KMS-11 (cell line): Measurements from ENCODE around the gene ADD1.
"Not testable (repeated sequence)": the region's sequence is repeated elsewhere in the genome, so short reads cannot be mapped to it uniquely, and the experiment has no call there.

Experiments used
- H2AFZ ChIP-seq: fragments of 200-600 bp; sonication (generic); 2 replicates; pipeline ENCODE4 v1.6.1; 2016; ENCODE audit warnings: antibody characterized with exemption, mixed run types, low read depth
- H3K27ac ChIP-seq: fragments of 200-600 bp; sonication (generic); 2 replicates; pipeline ENCODE4 v1.6.1; 2016; ENCODE audit warnings: mild to moderate bottlenecking, mixed run types
- H3K27me3 ChIP-seq: fragments of 200-600 bp; sonication (generic); 2 replicates; pipeline ENCODE4 v1.6.1; 2017; ENCODE audit warnings: mild to moderate bottlenecking, low read depth, mixed run types, moderate library complexity; ENCODE audit not compliant: insufficient read depth
- H3K36me3 ChIP-seq: fragments of 200-600 bp; sonication (generic); 2 replicates; pipeline ENCODE4 v1.6.1; 2017; ENCODE audit warnings: mild to moderate bottlenecking, mixed run types; ENCODE audit not compliant: insufficient read depth
- H3K4me1 ChIP-seq: fragments of 200-600 bp; sonication (generic); 2 replicates; pipeline ENCODE4 v1.6.1; 2016; ENCODE audit warnings: mild to moderate bottlenecking, low read depth, mixed run types; ENCODE audit not compliant: poor library complexity, severe bottlenecking
- H3K4me2 ChIP-seq: fragments of 200-600 bp; sonication (generic); 2 replicates; pipeline ENCODE4 v1.7.0; 2016; ENCODE audit warnings: mild to moderate bottlenecking, mixed run types
- H3K4me3 ChIP-seq: fragments of 200-600 bp; sonication (generic); IDR thresholded peaks from 2 replicates; pipeline ENCODE4 v1.6.1; 2017; ENCODE audit warnings: low read depth, low read length, mixed read lengths; ENCODE audit not compliant: insufficient read depth
- H3K79me2 ChIP-seq: fragments of 200-600 bp; sonication (generic); 2 replicates; pipeline ENCODE4 v1.6.1; 2016; ENCODE audit warnings: low read depth, mixed run types; ENCODE audit not compliant: insufficient read depth
- H3K9ac ChIP-seq: fragments of 200-600 bp; sonication (generic); 2 replicates; pipeline ENCODE4 v1.6.1; 2016; ENCODE audit warnings: mild to moderate bottlenecking, mixed run types
- H4K20me1 ChIP-seq: fragments of 200-600 bp; sonication (generic); 2 replicates; pipeline ENCODE4 v1.6.1; 2016; ENCODE audit warnings: mild to moderate bottlenecking, mixed run types; ENCODE audit not compliant: insufficient read depth
- CTCF ChIP-seq: fragments of 200-600 bp; sonication (generic); conservative IDR thresholded peaks from 2 replicates; pipeline ENCODE4 v1.6.1; 2017; ENCODE audit warnings: low read depth, mild to moderate bottlenecking, antibody characterized with exemption, low read length, moderate library complexity, mixed read lengths

ADD1 gene

GRCh38 chr4:2911868-2912267 lies 68.2 kb downstream of the ADD1 start:
- H3K36me3 ChIP-seq: no peaks in the 10 kb centered on the region

GRCh38 chr4:2913168-2913567 lies 69.5 kb downstream of the ADD1 start:
- Histone ChIP-seq H2AFZ (no peak overlapping the region), H3K4me2 (no peak overlapping the region), H3K4me1 (no peaks in the 10 kb centered on the region), H4K20me1 (no peaks in the 10 kb centered on the region), H3K36me3 (no peaks in the 10 kb centered on the region), H3K4me3 (no peak overlapping the region), H3K79me2 (no peaks in the 10 kb centered on the region), H3K9ac (no peak overlapping the region), H3K27ac (no peak overlapping the region), H3K27me3 (no peaks in the 10 kb centered on the region)
- TF ChIP-seq CTCF: no peak

More at GRCh38 chr4:2911868-2912267, 68.2 kb downstream of the ADD1 start:
- H3K9ac ChIP-seq: no peak overlapping the region
- no peak for TF ChIP-seq CTCF
- H2AFZ ChIP-seq: no peak overlapping the region
- no peak overlapping the region for H3K4me3 ChIP-seq
- H4K20me1 ChIP-seq: no peaks in the 10 kb centered on the region
- no peaks in the 10 kb centered on the region for H3K4me1 ChIP-seq
- no peak overlapping the region for H3K27ac ChIP-seq
- no peak overlapping the region for H3K4me2 ChIP-seq
- no peaks in the 10 kb centered on the region for H3K79me2 ChIP-seq
- H3K27me3 ChIP-seq: no peaks in the 10 kb centered on the region

GRCh38 chr4:2914256-2915126 lies 70.8 kb downstream of the ADD1 start:
- no peaks in the 10 kb centered on the region for H3K4me1 ChIP-seq
- no peak overlapping the region for H3K27ac ChIP-seq
- no peak overlapping the region for H2AFZ ChIP-seq
- no peak overlapping the region for H3K9ac ChIP-seq
- no peaks in the 10 kb centered on the region for H3K27me3 ChIP-seq
- TF ChIP-seq CTCF: no peak
- H3K36me3 ChIP-seq: no peaks in the 10 kb centered on the region
- H3K4me3 ChIP-seq: no peak overlapping the region
- no peaks in the 10 kb centered on the region for H3K79me2 ChIP-seq
- no peak overlapping the region for H3K4me2 ChIP-seq
- H4K20me1 ChIP-seq: no peaks in the 10 kb centered on the region

GRCh38 chr4:2915789-2916188 lies 72.1 kb downstream of the ADD1 start:
- TF ChIP-seq CTCF: no peak
- Histone ChIP-seq H2AFZ (no peak overlapping the region), H4K20me1 (no peaks in the 10 kb centered on the region), H3K27ac (no peak overlapping the region), H3K4me1 (no peaks in the 10 kb centered on the region), H3K79me2 (no peaks in the 10 kb centered on the region), H3K27me3 (no peaks in the 10 kb centered on the region), H3K36me3 (no peaks in the 10 kb centered on the region), H3K4me3 (no peak overlapping the region), H3K9ac (no peak overlapping the region), H3K4me2 (no peak overlapping the region)

- H3K27me3 ChIP-seq, H3K4me3 ChIP-seq, H4K20me1 ChIP-seq, H2AFZ ChIP-seq, H3K4me1 ChIP-seq, H3K79me2 ChIP-seq, H3K36me3 ChIP-seq, H3K9ac ChIP-seq, H3K27ac ChIP-seq, H3K4me2 ChIP-seq: not testable (repeated sequence)
These were observed 73.1 kb downstream of the ADD1 start for GRCh38 chr4:2916696-2917095.

- H3K36me3 ChIP-seq, H3K79me2 ChIP-seq, H3K9ac ChIP-seq, H3K27me3 ChIP-seq, H3K4me2 ChIP-seq, H3K4me1 ChIP-seq, H4K20me1 ChIP-seq, H3K27ac ChIP-seq, H3K4me3 ChIP-seq, H2AFZ ChIP-seq: not testable (repeated sequence)
These were observed 74.7 kb downstream of the ADD1 start for GRCh38 chr4:2918300-2918699.

GRCh38 chr4:2918714-2919113 lies 75.1 kb downstream of the ADD1 start:
- not testable (repeated sequence) for H3K4me2 ChIP-seq, H2AFZ ChIP-seq, H3K9ac ChIP-seq, H4K20me1 ChIP-seq, H3K4me1 ChIP-seq, H3K4me3 ChIP-seq, H3K79me2 ChIP-seq, H3K27ac ChIP-seq, H3K36me3 ChIP-seq, H3K27me3 ChIP-seq
